CD4-positive, CD25-positive, alpha-beta regulatory T cell (primary cell): Measurements from ENCODE around the gene AKR1D1. TPM values are rescaled to one million over a fixed set of nuclear protein-coding genes. Genes with fewer than 3 reads are reported as not detected.

Experiments used
- ATAC-seq, 2 donors: fragments of 150-1000 bp; cut with Tn5 transposase; one replicate each; pipeline ENCODE4 v1.10.0; 2021; ENCODE audit warnings: low read depth in 2 of 2, moderate number of reproducible peaks in 2 of 2, moderate library complexity in 1 of 2
- DNase-seq, 3 donors: peaks; one replicate each; pipeline versions ENCODE4 v3.0.0 to v3.0.0-alpha.2; 2012 to 2022; ENCODE audit warnings: mixed read lengths in 1 of 3
- H3K27ac ChIP-seq: one replicate; pipeline ENCODE4 v1.7.0; 2013; ENCODE audit warnings: mild to moderate bottlenecking, low read length; ENCODE audit not compliant: insufficient read depth, poor library complexity, severe bottlenecking
- H3K27me3 ChIP-seq: one replicate; pipeline ENCODE4 v1.7.0; 2013; ENCODE audit warnings: low read length; ENCODE audit not compliant: control insufficient read depth, insufficient read depth
- H3K36me3 ChIP-seq: one replicate; pipeline ENCODE4 v1.7.0; 2013; ENCODE audit warnings: mild to moderate bottlenecking, low read length, moderate library complexity; ENCODE audit not compliant: control insufficient read depth, insufficient read depth
- H3K4me1 ChIP-seq: 2 replicates; pipeline ENCODE4 v1.7.0; 2013; ENCODE audit warnings: mild to moderate bottlenecking, low read length; ENCODE audit not compliant: insufficient read depth, control insufficient read depth, poor library complexity, severe bottlenecking
- H3K4me3 ChIP-seq: one replicate; pipeline ENCODE4 v1.7.0; 2013; ENCODE audit warnings: low read depth, mild to moderate bottlenecking, low read length, moderate library complexity
- H3K9me3 ChIP-seq, 2 experiments: 1 replicate in 1 of 2; 2 replicates in 1 of 2; pipeline ENCODE4 v1.7.0; 2013; ENCODE audit warnings: low read length in 2 of 2, mild to moderate bottlenecking in 1 of 2, moderate library complexity in 1 of 2; ENCODE audit not compliant: control insufficient read depth in 2 of 2
- H3K27ac Mint-ChIP-seq, 3 donors: one replicate each; pipeline ENCODE4 v1.8.0; 2020 to 2022; ENCODE audit warnings: mild to moderate bottlenecking in 3 of 3, mixed read lengths in 3 of 3, moderate library complexity in 2 of 3
- H3K27me3 Mint-ChIP-seq: one replicate; pipeline ENCODE4 v1.8.0; 2022; ENCODE audit warnings: mild to moderate bottlenecking, mixed read lengths
- H3K36me3 Mint-ChIP-seq: one replicate; pipeline ENCODE4 v1.8.0; 2020; ENCODE audit warnings: mixed read lengths
- H3K4me1 Mint-ChIP-seq, 4 donors: one replicate each; pipeline ENCODE4 v1.8.0; 2020 to 2022; ENCODE audit warnings: mixed read lengths in 4 of 4, mild to moderate bottlenecking in 1 of 4
- H3K4me3 Mint-ChIP-seq, 4 donors: one replicate each; pipeline ENCODE4 v1.8.0; 2020 to 2022; ENCODE audit warnings: mild to moderate bottlenecking in 4 of 4, mixed read lengths in 4 of 4, moderate library complexity in 3 of 4
- H3K9me3 Mint-ChIP-seq, 7 donors: one replicate each; pipeline ENCODE4 v1.8.0; 2020 to 2022; ENCODE audit warnings: mixed read lengths in 7 of 7, mild to moderate bottlenecking in 3 of 7, moderate library complexity in 2 of 7
- polyA plus RNA-seq, 4 donors: library from polyadenylated mRNA; unstranded; fragments of 300-500 nt; fragmentation: Illumina TruSeq; gene quantifications; one replicate each; pipeline ENCODE4 v1.2.3, GENCODE V29; 2021
- total RNA-seq: library from RNA; stranded (reverse); gene quantifications from one replicate; pipeline ENCODE4 v1.2.3, GENCODE V29; 2022

AKR1D1 gene
- total and polyA plus RNA-seq, 5 donors from 2014 or later: not detected

DNA sequence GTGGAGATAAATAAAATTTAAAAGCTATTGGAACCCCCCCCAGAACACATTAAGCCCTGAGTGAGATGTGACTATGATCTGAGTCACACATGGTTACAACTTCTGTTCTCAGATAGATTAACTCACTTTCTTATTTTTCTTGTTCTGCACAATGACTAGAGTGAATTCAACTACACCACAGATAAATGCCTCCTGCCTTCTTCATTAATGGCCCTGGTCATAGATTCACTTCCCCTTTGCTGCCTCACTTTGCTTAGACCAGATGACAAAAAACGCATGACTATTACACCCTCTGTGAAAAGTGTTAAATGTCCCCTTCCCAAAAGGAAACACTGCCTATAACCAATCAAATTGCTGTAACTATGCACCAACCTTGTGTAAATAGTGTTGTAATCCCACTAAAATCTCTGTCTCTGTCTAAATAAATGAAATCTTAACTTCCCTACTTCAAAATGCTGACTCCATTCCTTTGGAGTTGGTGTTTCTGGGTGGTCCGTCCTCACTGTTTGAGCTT is 49.4 kb downstream of the AKR1D1 start:
- no peaks in the 10 kb centered on the region for H3K9me3 ChIP-seq
- no peaks in the 10 kb centered on the region for H3K36me3 ChIP-seq
- Mint-ChIP-seq H3K27ac (peak overlapping the region in 1 of 3 donors; percentile 46), H3K4me3 (no peak overlapping the region), H3K36me3 (no peaks in the 10 kb centered on the region), H3K4me1 (no peaks in the 10 kb centered on the region), H3K27me3 (no peaks in the 10 kb centered on the region), H3K9me3 (peaks cover 0 to 1% (median 0%) of the 10 kb centered on the region in 7 donors)
- DNase-seq (no peak), ATAC-seq (no peak)
- H3K27ac ChIP-seq: no peak overlapping the region
- no peaks in the 10 kb centered on the region for H3K27me3 ChIP-seq
- H3K4me3 ChIP-seq: no peak overlapping the region
- no peaks in the 10 kb centered on the region for H3K4me1 ChIP-seq

DNA sequence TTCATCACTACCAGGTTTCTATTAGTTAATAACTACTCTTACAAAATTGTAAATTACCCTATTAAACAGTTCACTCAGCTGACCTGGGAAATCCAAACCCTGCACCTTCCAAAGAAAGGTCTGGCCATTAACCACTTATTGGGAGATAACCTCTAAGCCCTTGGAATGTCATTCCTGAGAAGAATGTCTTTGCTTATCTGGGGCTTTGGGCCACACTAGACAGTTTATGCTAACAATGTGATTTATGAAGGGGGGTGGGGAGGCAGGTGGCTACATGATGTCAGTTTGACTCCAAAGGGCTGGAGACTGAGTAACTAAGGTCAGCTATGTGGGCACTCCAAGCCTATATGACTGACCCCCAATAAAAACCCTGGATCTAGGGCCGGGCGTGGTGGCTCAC is 50.7 kb downstream of the AKR1D1 start:
- H3K36me3 Mint-ChIP-seq: no peaks in the 10 kb centered on the region
- H3K27me3 Mint-ChIP-seq: no peaks in the 10 kb centered on the region
- no peak for ATAC-seq
- no peak overlapping the region for H3K4me3 Mint-ChIP-seq
- no peaks in the 10 kb centered on the region for H3K4me1 Mint-ChIP-seq
- Histone ChIP-seq H3K27ac (no peak overlapping the region), H3K9me3 (no peaks in the 10 kb centered on the region), H3K27me3 (no peaks in the 10 kb centered on the region), H3K4me1 (no peaks in the 10 kb centered on the region), H3K36me3 (no peaks in the 10 kb centered on the region), H3K4me3 (no peak overlapping the region)
- DNase-seq: no peak
- peaks cover 0 to 1% (median 0%) of the 10 kb centered on the region in 7 donors for H3K9me3 Mint-ChIP-seq
- H3K27ac Mint-ChIP-seq: no peak overlapping the region

DNA sequence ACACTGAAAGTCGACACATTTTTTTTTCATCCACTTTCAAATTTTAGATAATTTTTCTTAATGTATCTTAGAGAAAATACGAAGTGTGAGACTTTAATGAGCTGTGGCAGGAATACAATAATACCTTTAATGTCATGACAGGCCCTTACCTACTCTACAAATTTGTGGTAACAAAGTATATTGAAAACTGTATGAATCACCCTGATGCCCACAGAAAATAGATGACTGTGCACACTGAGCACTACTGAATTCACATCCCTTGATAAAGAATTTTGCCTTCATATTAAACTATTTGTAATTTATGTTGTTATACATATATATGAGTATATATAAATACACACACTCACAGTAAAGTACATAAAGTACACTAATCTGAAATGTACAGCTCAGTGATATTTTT is 51.7 kb downstream of the AKR1D1 start:
- Histone ChIP-seq H3K4me3 (no peak overlapping the region), H3K9me3 (no peaks in the 10 kb centered on the region), H3K27ac (no peak overlapping the region), H3K4me1 (no peaks in the 10 kb centered on the region), H3K27me3 (no peaks in the 10 kb centered on the region), H3K36me3 (no peaks in the 10 kb centered on the region)
- Mint-ChIP-seq H3K4me3 (no peak overlapping the region), H3K36me3 (no peaks in the 10 kb centered on the region), H3K4me1 (no peaks in the 10 kb centered on the region), H3K27ac (no peak overlapping the region), H3K27me3 (no peaks in the 10 kb centered on the region), H3K9me3 (peaks cover 0 to 1% (median 0%) of the 10 kb centered on the region in 7 donors)
- ATAC-seq (no peak), DNase-seq (no peak)

DNA sequence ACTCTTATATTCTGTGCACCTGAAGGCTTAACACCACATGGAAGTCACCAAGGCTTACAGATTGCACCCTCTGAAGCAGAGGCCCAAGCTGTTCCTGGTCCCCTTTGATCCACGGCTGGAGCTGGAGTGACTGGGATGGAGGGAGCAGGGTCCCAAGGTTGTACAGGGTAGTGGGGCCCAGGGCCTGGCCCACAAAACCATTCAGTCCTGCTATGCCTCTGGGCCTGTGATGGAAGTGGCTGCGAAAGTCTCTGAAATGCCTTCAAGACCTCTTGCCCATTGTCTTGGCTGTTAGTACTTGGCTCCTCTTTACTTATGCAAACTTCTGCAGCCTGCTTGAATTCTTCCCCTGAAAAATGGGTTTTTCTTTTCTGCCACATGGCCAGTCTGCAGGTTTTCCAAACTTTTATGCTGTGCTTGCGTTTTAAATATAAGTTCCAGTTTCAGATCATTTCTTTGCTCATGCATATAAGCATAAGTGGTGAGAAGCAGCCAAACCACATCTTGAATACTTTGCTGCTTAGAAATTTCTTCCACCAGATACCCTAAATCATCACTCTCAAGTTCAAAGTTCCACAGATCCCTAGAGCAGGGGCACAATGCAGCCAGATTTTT is 53.4 kb downstream of the AKR1D1 start:
- no peaks in the 10 kb centered on the region for H3K4me1 Mint-ChIP-seq
- DNase-seq (no peak), ATAC-seq (no peak)
- no peak overlapping the region for H3K4me3 Mint-ChIP-seq
- Histone ChIP-seq H3K9me3 (no peaks in the 10 kb centered on the region), H3K27me3 (no peaks in the 10 kb centered on the region), H3K36me3 (no peaks in the 10 kb centered on the region), H3K27ac (no peak overlapping the region), H3K4me3 (no peak overlapping the region), H3K4me1 (no peaks in the 10 kb centered on the region)
- H3K36me3 Mint-ChIP-seq: no peaks in the 10 kb centered on the region
- no peaks in the 10 kb centered on the region for H3K27me3 Mint-ChIP-seq
- no peaks in the 10 kb centered on the region for H3K9me3 Mint-ChIP-seq
- no peak overlapping the region for H3K27ac Mint-ChIP-seq

DNA sequence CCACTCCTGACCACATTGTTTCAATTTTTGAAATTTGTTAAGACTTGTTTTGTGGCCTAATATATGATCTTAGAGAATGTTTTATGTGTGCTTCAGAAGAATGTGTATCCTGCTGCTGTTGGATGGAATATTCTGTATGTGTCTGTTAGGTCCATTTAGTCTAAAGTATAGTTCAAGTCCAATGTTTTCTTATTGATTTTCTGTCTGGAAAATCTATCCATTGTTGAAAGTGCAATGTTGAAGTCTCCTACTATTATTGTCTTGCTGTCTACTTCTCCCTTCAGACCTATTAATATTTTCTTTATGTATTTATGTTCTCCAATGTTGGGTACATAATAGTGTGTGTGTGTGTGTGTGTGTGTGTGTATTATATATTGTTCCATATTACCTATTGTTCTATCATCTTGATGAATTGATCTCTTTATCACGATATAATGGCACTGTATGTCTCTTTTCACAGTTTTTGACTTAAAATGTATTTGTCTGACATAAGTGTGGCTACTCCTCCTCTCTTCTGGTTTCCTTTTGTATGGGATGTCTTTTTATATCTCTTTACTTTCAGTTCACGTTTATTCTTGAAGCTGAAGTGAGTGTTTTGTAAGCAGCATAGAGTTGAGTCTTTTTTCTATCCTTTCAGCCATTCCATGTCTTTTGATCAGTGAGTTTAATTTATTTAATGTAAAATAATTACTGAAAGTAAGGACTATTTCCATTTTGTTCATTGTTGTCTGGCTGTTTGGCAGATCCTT is 61.3 kb downstream of the AKR1D1 start:
- ATAC-seq (no peak), DNase-seq (no peak)
- no peak overlapping the region for H3K4me3 ChIP-seq
- no peak overlapping the region for H3K4me3 Mint-ChIP-seq
- H3K4me1 ChIP-seq: no peaks in the 10 kb centered on the region
- no peak overlapping the region for H3K27ac ChIP-seq
- no peaks in the 10 kb centered on the region for H3K9me3 ChIP-seq
- no peaks in the 10 kb centered on the region for H3K27me3 ChIP-seq
- peaks cover 0 to 2% (median 0%) of the 10 kb centered on the region in 7 donors for H3K9me3 Mint-ChIP-seq
- H3K4me1 Mint-ChIP-seq: no peaks in the 10 kb centered on the region
- H3K27ac Mint-ChIP-seq: no peak overlapping the region
- H3K36me3 Mint-ChIP-seq: no peaks in the 10 kb centered on the region
- no peaks in the 10 kb centered on the region for H3K36me3 ChIP-seq
- peaks cover 4% of the 10 kb centered on the region for H3K27me3 Mint-ChIP-seq

DNA sequence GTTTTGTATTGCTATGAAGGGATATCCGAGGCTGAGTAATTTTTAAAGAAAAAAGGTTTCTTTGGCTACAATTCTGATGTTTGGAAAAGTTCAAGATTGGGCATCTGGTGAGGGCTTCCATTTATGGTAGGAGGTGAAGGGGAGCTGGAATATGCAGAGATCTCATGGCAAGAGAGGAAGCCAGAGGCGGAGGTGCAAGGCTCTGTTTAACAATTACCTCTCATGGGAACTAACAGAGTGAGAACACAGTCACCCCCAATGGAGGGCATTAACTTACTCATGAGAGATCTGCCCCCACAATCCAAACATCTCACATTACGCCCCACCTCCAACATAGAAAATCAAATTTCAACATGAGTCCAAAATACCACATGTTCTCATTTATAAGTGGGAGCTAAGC is 62.0 kb downstream of the AKR1D1 start:
- Mint-ChIP-seq H3K27ac (no peak overlapping the region), H3K36me3 (no peaks in the 10 kb centered on the region), H3K9me3 (peaks cover 0 to 2% (median 0%) of the 10 kb centered on the region in 7 donors), H3K4me3 (no peak overlapping the region), H3K27me3 (peaks cover 4% of the 10 kb centered on the region), H3K4me1 (no peaks in the 10 kb centered on the region)
- Histone ChIP-seq H3K27me3 (no peaks in the 10 kb centered on the region), H3K36me3 (no peaks in the 10 kb centered on the region), H3K4me3 (no peak overlapping the region), H3K4me1 (no peaks in the 10 kb centered on the region), H3K27ac (no peak overlapping the region), H3K9me3 (no peaks in the 10 kb centered on the region)
- ATAC-seq (no peak), DNase-seq (no peak)

DNA sequence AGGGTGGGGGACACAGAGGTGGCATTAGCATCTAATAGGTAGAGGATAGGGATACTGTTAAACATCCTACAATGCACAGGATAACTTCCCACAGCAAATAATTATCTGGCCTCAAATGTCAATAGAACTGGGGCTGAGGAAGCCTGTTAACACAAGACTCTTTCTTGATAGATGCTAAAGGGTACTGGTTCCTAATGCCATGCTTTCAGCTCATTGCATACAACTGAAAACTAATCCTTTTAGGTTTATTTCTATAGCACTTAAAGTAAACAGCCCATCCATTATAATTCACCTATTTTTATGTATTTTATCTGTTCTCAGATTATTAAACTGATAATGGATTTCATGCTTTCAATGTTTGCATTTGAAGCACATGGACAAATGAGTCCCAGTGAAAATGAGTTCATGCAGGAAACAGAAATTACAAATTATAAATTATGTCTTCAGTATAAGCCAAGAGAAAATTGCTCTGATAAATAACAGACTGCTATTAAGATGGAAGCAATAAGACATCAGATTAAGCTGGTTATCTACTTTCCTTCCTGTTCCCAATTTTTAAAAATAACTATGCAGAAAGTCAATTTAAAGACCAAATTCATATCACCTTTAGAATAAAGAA is 66.4 kb downstream of the AKR1D1 start:
- Mint-ChIP-seq H3K4me1 (peaks cover 0 to 8% (median 0%) of the 10 kb centered on the region in 4 donors), H3K9me3 (peaks cover 0 to 2% (median 0%) of the 10 kb centered on the region in 7 donors), H3K4me3 (no peak overlapping the region), H3K36me3 (no peaks in the 10 kb centered on the region), H3K27me3 (peaks cover 9% of the 10 kb centered on the region), H3K27ac (no peak overlapping the region)
- no peak overlapping the region for H3K27ac ChIP-seq
- no peaks in the 10 kb centered on the region for H3K4me1 ChIP-seq
- ATAC-seq (no peak), DNase-seq (no peak)
- H3K9me3 ChIP-seq: no peaks in the 10 kb centered on the region
- no peaks in the 10 kb centered on the region for H3K27me3 ChIP-seq
- no peaks in the 10 kb centered on the region for H3K36me3 ChIP-seq
- no peak overlapping the region for H3K4me3 ChIP-seq
